HEK293 (cell line): Measurements from ENCODE around the gene AKT3.

ENCODE experiments used
- PBX3 ChIP-seq: sonication (generic); formaldehyde crosslinking; IDR thresholded peaks from 2 replicates; pipeline ENCODE4 v1.8.1; 2022; ENCODE audit warnings: mild to moderate bottlenecking, moderate library complexity, missing genetic modification reagents
- TF ChIP-seq, protein P1 (sequence below): fragments of 450-650 bp; formaldehyde crosslinking; IDR thresholded peaks from 2 replicates; pipeline ENCODE4 v1.5.1; 2016; ENCODE audit warnings: missing biosample characterization, missing genetic modification characterization

DNA sequence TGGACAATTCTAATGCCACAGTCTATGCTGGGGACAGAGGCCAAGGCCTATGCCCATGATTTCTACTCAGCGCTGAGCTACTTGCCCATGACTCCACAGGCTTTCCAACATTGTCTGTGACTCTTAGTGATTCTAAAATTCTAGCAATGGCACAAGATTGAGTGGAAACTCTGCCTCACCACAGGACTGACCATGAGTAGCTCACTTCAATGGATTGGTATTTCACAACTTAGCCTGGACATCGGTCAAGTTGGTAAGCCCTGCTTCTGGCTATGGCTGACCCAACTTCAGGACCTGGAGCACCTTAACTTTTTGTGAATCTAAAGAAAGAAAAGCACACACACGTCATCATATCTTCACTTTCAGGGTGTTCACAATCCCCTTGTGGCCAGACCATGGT is 339.1 kb downstream of the AKT3 start:
- no peak for TF ChIP-seq PBX3
- TF ChIP-seq, protein P1, sequence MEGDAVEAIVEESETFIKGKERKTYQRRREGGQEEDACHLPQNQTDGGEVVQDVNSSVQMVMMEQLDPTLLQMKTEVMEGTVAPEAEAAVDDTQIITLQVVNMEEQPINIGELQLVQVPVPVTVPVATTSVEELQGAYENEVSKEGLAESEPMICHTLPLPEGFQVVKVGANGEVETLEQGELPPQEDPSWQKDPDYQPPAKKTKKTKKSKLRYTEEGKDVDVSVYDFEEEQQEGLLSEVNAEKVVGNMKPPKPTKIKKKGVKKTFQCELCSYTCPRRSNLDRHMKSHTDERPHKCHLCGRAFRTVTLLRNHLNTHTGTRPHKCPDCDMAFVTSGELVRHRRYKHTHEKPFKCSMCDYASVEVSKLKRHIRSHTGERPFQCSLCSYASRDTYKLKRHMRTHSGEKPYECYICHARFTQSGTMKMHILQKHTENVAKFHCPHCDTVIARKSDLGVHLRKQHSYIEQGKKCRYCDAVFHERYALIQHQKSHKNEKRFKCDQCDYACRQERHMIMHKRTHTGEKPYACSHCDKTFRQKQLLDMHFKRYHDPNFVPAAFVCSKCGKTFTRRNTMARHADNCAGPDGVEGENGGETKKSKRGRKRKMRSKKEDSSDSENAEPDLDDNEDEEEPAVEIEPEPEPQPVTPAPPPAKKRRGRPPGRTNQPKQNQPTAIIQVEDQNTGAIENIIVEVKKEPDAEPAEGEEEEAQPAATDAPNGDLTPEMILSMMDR (tag by site-specific recombination), result no peak
